GM12878 (cell line): ENCODE measurements around the gene SCTR. TPM values are rescaled to one million over a fixed set of nuclear protein-coding genes. Genes with fewer than 3 reads are reported as not detected.

Experiments
- ATAC-seq: fragments of 200-7000 bp; cut with Tn5 transposase; 3 replicates; pipeline ENCODE4 v1.9.1; 2020; ENCODE audit warnings: mild to moderate bottlenecking, moderate library complexity
- BruUV-seq: library from RNA; stranded (reverse); fragments of 400-500 nt; replicated peaks from 2 replicates; lab custom pipeline; 2021; lab: Mats Ljungman, UMichigan
- CTCF ChIA-PET: fragments of 300-600 bp; sonication (Branson Sonifier 250); formaldehyde crosslinking; extraction: SDS; loops from one replicate; lab custom pipeline; 2021; ENCODE audit warnings: inconsistent platforms; lab: Yijun Ruan, JAX
- POLR2A ChIA-PET: fragments of 350-600 bp; formaldehyde crosslinking; extraction: SDS; loops from one replicate; lab custom pipeline; 2021; ENCODE audit warnings: inconsistent platforms; lab: Charles Lee
- RAD21 ChIA-PET: fragments of 300-600 bp; sonication (Branson Sonifier 250); formaldehyde crosslinking; loops from one replicate; lab custom pipeline; 2023; ENCODE audit warnings: antibody characterized with exemption; ENCODE audit not compliant: unreplicated experiment; lab: Charles Lee
- SMC1A ChIA-PET: fragments of 300-600 bp; sonication (Branson Sonifier 250); formaldehyde crosslinking; loops from one replicate; lab custom pipeline; 2023; ENCODE audit not compliant: unreplicated experiment, uncharacterized antibody; lab: Charles Lee
- DNase-seq: peaks from one replicate; pipeline ENCODE4 v3.0.0-alpha.2; 2011; ENCODE audit warnings: low read depth, low spot score
- FAIRE-seq: peaks from 3 replicates; lab custom pipeline; 2011; peaks lifted over from hg19 to GRCh38; lab: Jason Lieb, UNC
- H2AFZ ChIP-seq: 2 replicates; pipeline ENCODE4 v1.6.0; 2011; ENCODE audit warnings: low read depth, low read length, control low read depth; ENCODE audit not compliant: control insufficient read depth
- H3K27ac ChIP-seq: 2 replicates; pipeline ENCODE4 v1.5.1; 2011; ENCODE audit warnings: control low read depth; ENCODE audit not compliant: control insufficient read depth, insufficient read depth
- H3K27me3 ChIP-seq, 2 experiments: replicated peaks in 1 of 2; 2 replicates each; pipeline versions ENCODE4 v1.6.0 to v1.6.1; 2011; ENCODE audit warnings: low read length in 1 of 2; ENCODE audit not compliant: control insufficient read depth in 2 of 2, insufficient read depth in 2 of 2
- H3K36me3 ChIP-seq, 2 experiments: 2 replicates each; pipeline ENCODE4 v1.5.1; 2011; ENCODE audit warnings: low read length in 1 of 2; ENCODE audit not compliant: control insufficient read depth in 2 of 2, insufficient read depth in 2 of 2
- H3K4me1 ChIP-seq: 2 replicates; pipeline ENCODE4 v1.6.1; 2011; ENCODE audit warnings: mild to moderate bottlenecking, low read length, moderate library complexity, mixed read lengths; ENCODE audit not compliant: control insufficient read depth, insufficient read depth
- H3K4me2 ChIP-seq: 2 replicates; pipeline ENCODE4 v1.6.0; 2011; ENCODE audit warnings: control low read depth; ENCODE audit not compliant: control insufficient read depth, insufficient read depth
- H3K4me3 ChIP-seq: fragments of 200-600 bp; sonication (generic); 2 replicates; pipeline ENCODE4 v1.5.1; 2016
- H3K79me2 ChIP-seq: 2 replicates; pipeline ENCODE4 v1.6.0; 2011; ENCODE audit warnings: low read length; ENCODE audit not compliant: control insufficient read depth, insufficient read depth
- H3K9ac ChIP-seq: 2 replicates; pipeline ENCODE4 v1.8.0; 2011; ENCODE audit warnings: low read length, control low read depth, mixed read lengths; ENCODE audit not compliant: control insufficient read depth, insufficient read depth
- H3K9me3 ChIP-seq: replicated peaks from 3 replicates; pipeline ENCODE4 v1.5.1; 2011; ENCODE audit warnings: mild to moderate bottlenecking, low read length; ENCODE audit not compliant: control insufficient read depth, insufficient read depth
- H4K20me1 ChIP-seq: 2 replicates; pipeline ENCODE4 v1.6.0; 2011; ENCODE audit not compliant: control insufficient read depth, insufficient read depth
- CBX5 ChIP-seq: sonication (generic); IDR thresholded peaks from 2 replicates; pipeline ENCODE4 v1.6.1; 2016; ENCODE audit warnings: low read depth, moderate library complexity, mild to moderate bottlenecking, inconsistent platforms
- CREM ChIP-seq: IDR thresholded peaks from 2 replicates; pipeline ENCODE4 v1.6.1; 2014; ENCODE audit warnings: antibody characterized with exemption, low read depth
- MEF2B ChIP-seq: fragments of 450-650 bp; IDR thresholded peaks from 2 replicates; pipeline ENCODE4 v1.6.1; 2018; ENCODE audit warnings: mild to moderate bottlenecking, moderate library complexity; ENCODE audit not compliant: partially characterized antibody, poor library complexity, severe bottlenecking
- NRF1 ChIP-seq: conservative IDR thresholded peaks from 2 replicates; pipeline ENCODE4 v1.6.1; 2011; ENCODE audit warnings: mild to moderate bottlenecking, low read depth, low read length, improper control_type of control experiment
- PML ChIP-seq: IDR thresholded peaks from 2 replicates; pipeline ENCODE4 v1.6.1; 2012; ENCODE audit warnings: low read length, inconsistent platforms
- POLR2AphosphoS5 ChIP-seq: IDR thresholded peaks from 2 replicates; pipeline ENCODE4 v1.6.1; 2011; ENCODE audit warnings: mild to moderate bottlenecking, low read length, inconsistent platforms
- SREBF1 ChIP-seq: IDR thresholded peaks from 2 replicates; pipeline ENCODE4 v1.6.1; 2012; ENCODE audit warnings: mild to moderate bottlenecking, low read length
- SREBF2 ChIP-seq: IDR thresholded peaks from 2 replicates; pipeline ENCODE4 v1.6.1; 2012; ENCODE audit warnings: mild to moderate bottlenecking, low read length
- TCF7 ChIP-seq: IDR thresholded peaks from 2 replicates; pipeline ENCODE4 v1.6.1; 2014; ENCODE audit warnings: antibody characterized with exemption, borderline replicate concordance
- ZNF274 ChIP-seq: IDR thresholded peaks from one replicate; pipeline ENCODE4 v1.8.0; 2011; ENCODE audit not compliant: insufficient read length, insufficient read depth
- in situ Hi-C: fragments of 300-500 bp; cut with MboI; formaldehyde crosslinking; loops from 9 replicates; pipeline ENCODE4 v1.14.3; 2018; ENCODE audit warnings: mixed read lengths
- intact Hi-C: fragments of 100-400 bp; cut with micrococcal nuclease; formaldehyde crosslinking; loops from one replicate; pipeline ENCODE4 v1.14.2; 2022; ENCODE audit not compliant: unreplicated experiment
- polyA plus RNA-seq, 11 experiments: library from polyadenylated mRNA; depleted of rRNA in 4 of 11; unstranded in 6 of 11; stranded (reverse) in 5 of 11; fragments of >200 nt; fragmentation: Nextera tagmentation in 4 of 11; fragmentation: Illumina TruSeq in 1 of 11; extraction: Ambion mirVana in 4 of 11; extraction: Trizol in 1 of 11; gene quantifications; 1 replicate in 1 of 11; 2 replicates in 10 of 11; pipeline versions ENCODE4 v1.2.1 to v1.2.3, GENCODE V29; 2011 to 2016; ENCODE audit warnings: inconsistent platforms in 2 of 11, missing spikeins in 2 of 11, low read depth in 1 of 11
- total RNA-seq, 4 experiments: library from RNA; depleted of rRNA in 3 of 4; stranded (reverse); fragments of >200 nt in 3 of 4; fragmentation: Illumina TruSeq in 1 of 4; extraction: Trizol in 1 of 4; gene quantifications; 2 replicates each; pipeline versions ENCODE4 v1.2.1 to v1.2.3, GENCODE V29; 2013 to 2021
- TF ChIP-seq, protein P1 (sequence below): fragments of 450-650 bp; formaldehyde crosslinking; IDR thresholded peaks from 2 replicates; pipeline ENCODE4 v1.4.0; 2022; ENCODE audit warnings: mild to moderate bottlenecking, moderate library complexity
- TF ChIP-seq, protein P2 (sequence below): fragments of 450-650 bp; IDR thresholded peaks from 2 replicates; pipeline ENCODE4 v1.6.1; 2017; ENCODE audit warnings: borderline replicate concordance

Gene SCTR
- total and polyA plus RNA-seq, 10 of the 15 experiments (the other 5 are each of a cell fraction or from before 2014, with no cell fraction given), result 0.26 TPM; not detected in 9

DNA sequence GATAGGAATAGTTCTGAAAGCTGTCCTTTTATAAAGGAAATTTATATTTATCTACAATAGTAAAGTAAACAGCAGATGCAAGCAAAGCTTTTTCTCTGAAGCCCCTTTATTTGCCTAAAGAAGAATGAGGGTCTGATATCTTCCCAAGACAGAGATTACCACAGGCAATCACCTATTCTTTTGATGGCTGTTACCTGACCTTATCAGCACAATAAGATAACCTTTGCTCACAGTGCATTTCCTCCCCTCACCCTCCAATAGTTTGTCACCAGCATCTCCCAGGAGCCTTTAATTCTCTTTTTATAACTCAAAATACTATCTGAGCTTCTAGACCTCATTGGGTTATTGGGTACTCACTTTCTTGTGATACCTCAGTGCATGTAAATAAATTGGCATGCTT lies 13.5 kb upstream of the SCTR start:
- no peaks in the 10 kb centered on the region; a peak in 1 of 4 replicates for H3K27me3 ChIP-seq
- no peak overlapping the region for H3K9ac ChIP-seq
- no peaks in the 10 kb centered on the region for H3K36me3 ChIP-seq
- H3K27ac ChIP-seq, result no peak overlapping the region
- ATAC-seq, result no peak
- H3K9me3 ChIP-seq, result peaks cover 1% of the 10 kb centered on the region; the same call in 1 of the 3 replicates
- no peak for FAIRE-seq
- BruUV-seq, result no TSS peak
- no peak overlapping the region for H3K4me2 ChIP-seq
- in situ Hi-C loops, result no loop called here
- no peak overlapping the region for H3K4me3 ChIP-seq
- H4K20me1 ChIP-seq, result no peaks in the 10 kb centered on the region
- no peak for DNase-seq
- CTCF ChIA-PET, result interaction anchor here (1.4 kb wide), 1 partner anchor 11 kb away, joined by 3 read pairs; no protein-coding TSS in a partner anchor
- no peaks in the 10 kb centered on the region for H3K4me1 ChIP-seq
- intact Hi-C loops, result no loop called here
- SMC1A ChIA-PET, result no interaction called here
- TF ChIP-seq CREM (no peak), SREBF1 (no peak), NRF1 (no peak), ZNF274 (no peak), SREBF2 (no peak), POLR2AphosphoS5 (no peak), MEF2B (no peak), TCF7 (no peak), PML (no peak), CBX5 (no peak)
- TF ChIP-seq, protein P1, sequence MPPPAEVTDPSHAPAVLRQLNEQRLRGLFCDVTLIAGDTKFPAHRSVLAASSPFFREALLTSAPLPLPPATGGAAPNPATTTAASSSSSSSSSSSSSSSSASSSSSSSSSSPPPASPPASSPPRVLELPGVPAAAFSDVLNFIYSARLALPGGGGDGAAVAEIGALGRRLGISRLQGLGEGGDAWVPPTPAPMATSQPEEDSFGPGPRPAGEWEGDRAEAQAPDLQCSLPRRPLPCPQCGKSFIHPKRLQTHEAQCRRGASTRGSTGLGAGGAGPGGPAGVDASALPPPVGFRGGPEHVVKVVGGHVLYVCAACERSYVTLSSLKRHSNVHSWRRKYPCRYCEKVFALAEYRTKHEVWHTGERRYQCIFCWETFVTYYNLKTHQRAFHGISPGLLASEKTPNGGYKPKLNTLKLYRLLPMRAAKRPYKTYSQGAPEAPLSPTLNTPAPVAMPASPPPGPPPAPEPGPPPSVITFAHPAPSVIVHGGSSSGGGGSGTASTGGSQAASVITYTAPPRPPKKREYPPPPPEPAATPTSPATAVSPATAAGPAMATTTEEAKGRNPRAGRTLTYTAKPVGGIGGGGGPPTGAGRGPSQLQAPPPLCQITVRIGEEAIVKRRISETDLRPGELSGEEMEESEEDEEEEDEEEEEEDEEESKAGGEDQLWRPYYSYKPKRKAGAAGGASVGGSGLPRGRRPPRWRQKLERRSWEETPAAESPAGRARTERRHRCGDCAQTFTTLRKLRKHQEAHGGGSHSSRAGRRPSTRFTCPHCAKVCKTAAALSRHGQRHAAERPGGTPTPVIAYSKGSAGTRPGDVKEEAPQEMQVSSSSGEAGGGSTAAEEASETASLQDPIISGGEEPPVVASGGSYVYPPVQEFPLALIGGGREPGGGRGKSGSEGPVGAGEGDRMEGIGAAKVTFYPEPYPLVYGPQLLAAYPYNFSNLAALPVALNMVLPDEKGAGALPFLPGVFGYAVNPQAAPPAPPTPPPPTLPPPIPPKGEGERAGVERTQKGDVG (CRISPR knock-in tag), result no peak
- TF ChIP-seq, protein P2, sequence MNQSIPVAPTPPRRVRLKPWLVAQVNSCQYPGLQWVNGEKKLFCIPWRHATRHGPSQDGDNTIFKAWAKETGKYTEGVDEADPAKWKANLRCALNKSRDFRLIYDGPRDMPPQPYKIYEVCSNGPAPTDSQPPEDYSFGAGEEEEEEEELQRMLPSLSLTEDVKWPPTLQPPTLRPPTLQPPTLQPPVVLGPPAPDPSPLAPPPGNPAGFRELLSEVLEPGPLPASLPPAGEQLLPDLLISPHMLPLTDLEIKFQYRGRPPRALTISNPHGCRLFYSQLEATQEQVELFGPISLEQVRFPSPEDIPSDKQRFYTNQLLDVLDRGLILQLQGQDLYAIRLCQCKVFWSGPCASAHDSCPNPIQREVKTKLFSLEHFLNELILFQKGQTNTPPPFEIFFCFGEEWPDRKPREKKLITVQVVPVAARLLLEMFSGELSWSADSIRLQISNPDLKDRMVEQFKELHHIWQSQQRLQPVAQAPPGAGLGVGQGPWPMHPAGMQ, result no peak
- POLR2A ChIA-PET, result no interaction called here
- H2AFZ ChIP-seq, result no peak overlapping the region
- RAD21 ChIA-PET, result no interaction called here
- no peaks in the 10 kb centered on the region for H3K79me2 ChIP-seq
